ENCODE data around the gene ZNF770. TPM values are rescaled to one million over a fixed set of nuclear protein-coding genes. Genes with fewer than 3 reads are reported as not detected.

The ZNF770 gene
- total and polyA plus RNA-seq, 3 donors from 2014 or later, result 17.7 to 30.2 (median 27.7) TPM

DNA sequence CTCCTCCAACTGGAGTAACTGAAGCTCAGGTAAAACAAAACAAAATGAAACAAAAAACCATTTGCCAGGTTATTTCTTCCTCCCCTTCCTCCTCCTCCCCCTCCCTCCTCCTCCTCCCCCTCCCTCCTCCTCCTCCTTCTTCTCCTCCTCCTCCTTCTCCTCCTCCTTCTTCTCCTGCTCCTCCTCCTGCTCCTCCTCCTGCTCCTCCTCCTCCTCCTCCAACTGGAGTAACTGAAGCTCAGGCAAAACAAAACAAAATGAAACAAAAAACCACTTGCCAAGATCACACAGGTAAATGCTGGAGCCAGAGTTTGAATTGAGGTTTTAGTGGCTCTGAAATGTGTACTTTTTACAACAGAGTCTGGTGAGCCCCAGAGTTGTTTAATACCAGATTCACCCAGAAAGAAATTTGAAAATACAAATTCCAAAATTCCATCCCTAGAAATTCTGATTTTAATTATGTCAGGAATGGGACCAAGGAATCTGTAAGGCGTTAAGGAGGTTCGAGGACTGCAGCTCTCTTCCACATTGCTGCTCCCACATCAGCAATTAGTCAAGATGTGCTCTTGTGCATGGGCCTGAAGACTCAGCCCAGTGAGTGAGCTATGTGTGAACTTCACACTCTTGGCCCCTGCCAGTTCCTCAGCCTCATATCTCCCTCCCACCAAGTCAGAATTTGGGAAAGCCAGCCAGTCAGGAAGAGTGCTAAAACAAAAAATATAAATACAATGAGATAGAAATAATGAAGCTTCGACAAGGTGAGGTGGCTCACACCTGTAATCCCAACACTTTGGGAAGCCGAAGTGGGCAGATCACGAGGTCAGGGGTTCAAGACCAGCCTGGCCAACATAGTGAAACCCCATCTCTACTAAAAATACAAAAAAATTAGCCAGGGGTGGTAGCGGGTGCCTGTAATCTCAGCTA, 31.6 kb upstream of the ZNF770 start:
- no peak for TF ChIP-seq POLR2A (IDR thresholded peaks at IDR 0.05)
- TF ChIP-seq CTCF (IDR thresholded peaks at IDR 0.05), result no peak
- Histone ChIP-seq H3K27ac (no peak overlapping the region), H3K27me3 (no peaks in the 10 kb centered on the region), H3K4me1 (no peaks in the 10 kb centered on the region), H3K9me3 (no peaks in the 10 kb centered on the region), H3K4me3 (no peak overlapping the region), H3K36me3 (ENCODE audit: low read depth, missing control alignments) (no peaks in the 10 kb centered on the region)
- no peak for DNase-seq
- intact Hi-C loops (cut with DNase I; ENCODE audit: low total_unique reads), result no loop called here
- WGBS, 2 donors, result 70 to 81% methylated on average over 6 of the region's 6 CpGs

- H3K9me3 ChIP-seq, result no peaks in the 10 kb centered on the region
- H3K4me3 ChIP-seq, result no peak overlapping the region
- TF ChIP-seq CTCF (IDR thresholded peaks at IDR 0.05) (no peak), POLR2A (IDR thresholded peaks at IDR 0.05) (no peak)
- no peak overlapping the region for H3K27ac ChIP-seq
- no peaks in the 10 kb centered on the region for H3K27me3 ChIP-seq
- DNase-seq, result no peak
- no peaks in the 10 kb centered on the region for H3K36me3 ChIP-seq (ENCODE audit: low read depth, missing control alignments)
- intact Hi-C loops (cut with DNase I; ENCODE audit: low total_unique reads), result no loop called here
- H3K4me1 ChIP-seq, result no peaks in the 10 kb centered on the region
Measured at GRCh38 chr15:35014241-35014640, 26.2 kb upstream of the ZNF770 start.

DNA sequence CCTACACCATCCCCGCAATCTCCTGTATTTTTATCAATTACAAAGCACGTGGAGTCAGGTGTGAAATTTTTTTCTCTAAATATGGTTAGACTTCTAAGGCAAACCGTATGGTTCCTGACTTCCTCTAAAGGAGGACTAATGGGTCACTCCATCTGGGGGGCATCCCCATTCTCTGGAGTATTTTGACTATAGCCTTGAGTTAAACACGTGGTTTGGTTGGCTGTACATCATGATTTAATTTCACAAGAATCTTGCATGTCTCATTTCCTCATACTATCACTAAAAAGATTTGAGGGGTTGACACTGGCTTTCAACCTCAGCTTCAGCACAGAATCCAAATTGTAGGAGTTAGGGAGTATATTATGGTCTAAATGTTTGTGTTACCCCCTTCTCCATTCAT, 25.3 kb upstream of the ZNF770 start:
- Histone ChIP-seq H3K36me3 (ENCODE audit: low read depth, missing control alignments) (no peaks in the 10 kb centered on the region), H3K27ac (no peak overlapping the region), H3K9me3 (no peaks in the 10 kb centered on the region), H3K4me3 (no peak overlapping the region), H3K27me3 (no peaks in the 10 kb centered on the region), H3K4me1 (no peaks in the 10 kb centered on the region)
- TF ChIP-seq CTCF (IDR thresholded peaks at IDR 0.05) (no peak), POLR2A (IDR thresholded peaks at IDR 0.05) (no peak)
- WGBS, 2 donors, result 55 to 59% methylated on average over 4 of the region's 4 CpGs
- no peak for DNase-seq
- intact Hi-C loops (cut with DNase I; ENCODE audit: low total_unique reads), result no loop called here

DNA sequence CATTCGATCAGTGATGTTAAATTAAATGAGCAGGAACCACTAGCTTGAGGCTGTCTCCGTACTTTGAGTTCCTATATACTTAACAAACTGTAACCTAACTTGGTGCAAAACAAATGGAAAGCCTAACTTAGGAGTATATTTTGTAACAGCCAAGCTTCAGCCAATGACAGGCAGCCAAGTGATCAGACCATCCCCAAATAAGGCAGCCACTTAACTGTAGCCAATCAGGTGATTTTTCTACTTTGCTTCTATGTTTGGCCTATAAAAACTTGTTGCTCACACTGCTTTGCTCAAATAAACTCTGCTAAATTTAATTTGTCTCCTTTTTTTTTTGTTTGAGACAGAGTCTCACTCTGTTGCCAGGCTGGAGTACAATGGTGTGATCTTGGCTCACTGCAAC, 19.3 kb upstream of the ZNF770 start:
- TF ChIP-seq POLR2A (IDR thresholded peaks at IDR 0.05) (no peak), CTCF (IDR thresholded peaks at IDR 0.05) (no peak)
- intact Hi-C loops (cut with DNase I; ENCODE audit: low total_unique reads), result no loop called here
- Histone ChIP-seq H3K4me3 (no peak overlapping the region), H3K9me3 (no peaks in the 10 kb centered on the region), H3K4me1 (no peaks in the 10 kb centered on the region), H3K27ac (no peak overlapping the region), H3K36me3 (ENCODE audit: low read depth, missing control alignments) (no peaks in the 10 kb centered on the region), H3K27me3 (no peaks in the 10 kb centered on the region)
- WGBS, 2 donors, result 86 to 91% methylated on average over 2 of the region's 2 CpGs
- DNase-seq, result no peak

GRCh38 chr15:35005933-35006332, 17.8 kb upstream of the ZNF770 start:
- Histone ChIP-seq H3K4me3 (no peak overlapping the region), H3K27ac (no peak overlapping the region), H3K27me3 (no peaks in the 10 kb centered on the region), H3K36me3 (ENCODE audit: low read depth, missing control alignments) (no peaks in the 10 kb centered on the region), H3K4me1 (no peaks in the 10 kb centered on the region), H3K9me3 (no peaks in the 10 kb centered on the region)
- DNase-seq, result no peak
- intact Hi-C loops (cut with DNase I; ENCODE audit: low total_unique reads), result no loop called here
- 92 to 94% methylated on average over 6 of the region's 6 CpGs for WGBS, 2 donors
- no peak for TF ChIP-seq POLR2A (IDR thresholded peaks at IDR 0.05)
- no peak for TF ChIP-seq CTCF (IDR thresholded peaks at IDR 0.05)
